H1 (cell line): ENCODE data around the gene SMIM5. TPM values are rescaled to one million over a fixed set of nuclear protein-coding genes. Genes with fewer than 3 reads are reported as not detected.

Experiments used
- CTCF ChIA-PET: fragments of 300-600 bp; sonication (Branson Sonifier 250); formaldehyde crosslinking; loops from one replicate; lab custom pipeline; 2021; ENCODE audit not compliant: partially characterized antibody; lab: Charles Lee
- POLR2A ChIA-PET: fragments of 300-600 bp; sonication (Branson Sonifier 250); formaldehyde crosslinking; loops from one replicate; lab custom pipeline; 2021; ENCODE audit warnings: inconsistent platforms; ENCODE audit not compliant: partially characterized antibody; lab: Charles Lee
- DNase-seq, 2 experiments: peaks; one replicate each; pipeline versions ENCODE4 v3.0.0 to v3.0.0-alpha.2; 2010 to 2022; ENCODE audit warnings: low spot score in 2 of 2, low read depth in 1 of 2, mixed read lengths in 1 of 2
- FAIRE-seq: peaks from 2 replicates; lab custom pipeline; 2011; peaks lifted over from hg19 to GRCh38; lab: Jason Lieb, UNC
- H2AFZ ChIP-seq: 2 replicates; pipeline ENCODE4 v1.8.1; 2012; ENCODE audit warnings: low read length, inconsistent platforms
- H2AK5ac ChIP-seq: 2 replicates; pipeline ENCODE4 v1.6.1; 2013; ENCODE audit warnings: low read depth, low read length
- H2BK120ac ChIP-seq: replicated peaks from 2 replicates; pipeline ENCODE3; 2013; ENCODE audit warnings: low read depth, low read length, inconsistent platforms
- H2BK12ac ChIP-seq: 2 replicates; pipeline ENCODE4 v1.6.1; 2013; ENCODE audit warnings: low read depth, low read length
- H2BK15ac ChIP-seq: 2 replicates; pipeline ENCODE4 v1.6.1; 2013; ENCODE audit warnings: low read length
- H2BK20ac ChIP-seq: 2 replicates; pipeline ENCODE4 v1.6.1; 2013; ENCODE audit warnings: low read length
- H2BK5ac ChIP-seq: 2 replicates; pipeline ENCODE4 v1.6.1; 2013; ENCODE audit warnings: low read depth, low read length
- H3K14ac ChIP-seq: 2 replicates; pipeline ENCODE4 v1.6.1; 2013; ENCODE audit warnings: inconsistent platforms; ENCODE audit not compliant: insufficient read length
- H3K18ac ChIP-seq: 2 replicates; pipeline ENCODE4 v1.6.1; 2013; ENCODE audit warnings: low read length; ENCODE audit errors: extremely low read depth
- H3K23ac ChIP-seq: 2 replicates; pipeline ENCODE4 v1.6.1; 2013; ENCODE audit warnings: inconsistent platforms; ENCODE audit not compliant: insufficient read length
- H3K23me2 ChIP-seq: 2 replicates; pipeline ENCODE4 v1.6.1; 2013; ENCODE audit warnings: low read depth, low read length
- H3K27ac ChIP-seq: 2 replicates; pipeline ENCODE4 v1.6.1; 2011; ENCODE audit warnings: low read depth, low read length, inconsistent platforms
- H3K27me3 ChIP-seq, 4 experiments: replicated peaks in 1 of 4; 1 replicate in 1 of 4; 2 replicates in 3 of 4; pipeline versions ENCODE4 v1.6.1 to v1.8.1; 2011 to 2013; ENCODE audit warnings: low read length in 3 of 4, mild to moderate bottlenecking in 3 of 4, inconsistent platforms in 2 of 4, mixed read lengths in 2 of 4, moderate library complexity in 1 of 4; ENCODE audit not compliant: control insufficient read depth in 3 of 4, insufficient read depth in 3 of 4; ENCODE audit errors: extremely low read depth in 1 of 4
- H3K36me3 ChIP-seq, 4 experiments: 2 replicates each; pipeline versions ENCODE4 v1.6.1 to v1.8.1; 2011 to 2013; ENCODE audit warnings: mild to moderate bottlenecking in 4 of 4, low read length in 3 of 4, moderate library complexity in 2 of 4, control low read depth in 1 of 4, inconsistent platforms in 1 of 4; ENCODE audit not compliant: insufficient read depth in 4 of 4, control insufficient read depth in 2 of 4
- H3K4ac ChIP-seq: replicated peaks from 2 replicates; pipeline ENCODE3; 2013; ENCODE audit warnings: low read length, low read depth, mixed read lengths, inconsistent platforms; ENCODE audit not compliant: insufficient read length
- H3K4me1 ChIP-seq, 4 experiments: replicated peaks in 1 of 4; 1 replicate in 1 of 4; 2 replicates in 3 of 4; pipeline versions ENCODE4 v1.6.1 to v1.8.1; 2011 to 2013; ENCODE audit warnings: low read length in 3 of 4, inconsistent platforms in 2 of 4, mixed read lengths in 1 of 4; ENCODE audit not compliant: insufficient read depth in 4 of 4, control insufficient read depth in 3 of 4
- H3K4me2 ChIP-seq, 2 experiments: 2 replicates each; pipeline versions ENCODE4 v1.6.1 to v1.8.1; 2011 to 2013; ENCODE audit warnings: low read depth in 2 of 2, low read length in 2 of 2, control low read depth in 1 of 2, inconsistent platforms in 1 of 2, mild to moderate bottlenecking in 1 of 2; ENCODE audit not compliant: insufficient read depth in 1 of 2
- H3K4me3 ChIP-seq, 4 experiments: fragments of 200-600, 300-600 bp in 1 of 4; sonication (generic), shearing (Covaris generic), sonication (Bioruptor Twin) in 1 of 4; 2 replicates each; pipeline versions ENCODE4 v1.5.1 to v1.8.1; 2011 to 2016; ENCODE audit warnings: low read length in 4 of 4, low read depth in 3 of 4, control low read depth in 2 of 4, inconsistent platforms in 2 of 4, mild to moderate bottlenecking in 2 of 4, mixed read lengths in 1 of 4, moderate library complexity in 1 of 4; ENCODE audit not compliant: insufficient read depth in 2 of 4; ENCODE audit errors: extremely low read depth in 1 of 4
- H3K56ac ChIP-seq: replicated peaks from 2 replicates; pipeline ENCODE3; 2013; ENCODE audit warnings: low read depth, mild to moderate bottlenecking, mixed read lengths, low read length, inconsistent platforms; ENCODE audit not compliant: insufficient read length
- H3K79me1 ChIP-seq: 2 replicates; pipeline ENCODE4 v1.6.1; 2013; ENCODE audit warnings: low read depth, low read length, control low read depth
- H3K79me2 ChIP-seq, 2 experiments: 2 replicates each; pipeline versions ENCODE4 v1.6.1 to v1.8.1; 2012 to 2013; ENCODE audit warnings: low read length in 2 of 2, mild to moderate bottlenecking in 2 of 2, inconsistent platforms in 1 of 2; ENCODE audit not compliant: insufficient read depth in 2 of 2, control insufficient read depth in 1 of 2
- H3K9ac ChIP-seq, 4 experiments: replicated peaks in 1 of 4; 1 replicate in 1 of 4; 2 replicates in 3 of 4; pipeline versions ENCODE4 v1.6.1 to v1.8.1; 2011 to 2013; ENCODE audit warnings: low read depth in 3 of 4, low read length in 3 of 4, control low read depth in 2 of 4, mild to moderate bottlenecking in 2 of 4, moderate library complexity in 2 of 4, inconsistent platforms in 1 of 4; ENCODE audit errors: extremely low read depth in 1 of 4
- H3K9me3 ChIP-seq, 2 experiments: 2 replicates each; pipeline versions ENCODE4 v1.6.1 to v1.8.1; 2012 to 2013; ENCODE audit warnings: mild to moderate bottlenecking in 2 of 2, moderate library complexity in 2 of 2, control low read depth in 1 of 2, inconsistent platforms in 1 of 2, low read depth in 1 of 2, low read length in 1 of 2, mixed read lengths in 1 of 2; ENCODE audit not compliant: insufficient read depth in 2 of 2
- H4K20me1 ChIP-seq, 2 experiments: replicated peaks in 1 of 2; 2 replicates each; pipeline versions ENCODE3 to v1.8.1; 2011 to 2013; ENCODE audit warnings: inconsistent platforms in 2 of 2, low read length in 2 of 2, mild to moderate bottlenecking in 1 of 2; ENCODE audit not compliant: insufficient read depth in 2 of 2, control insufficient read depth in 1 of 2
- H4K5ac ChIP-seq: 2 replicates; pipeline ENCODE4 v1.6.1; 2013; ENCODE audit warnings: low read length, low read depth, mixed read lengths, inconsistent platforms; ENCODE audit not compliant: insufficient read length
- H4K8ac ChIP-seq: 2 replicates; pipeline ENCODE4 v1.8.0; 2013; ENCODE audit warnings: mild to moderate bottlenecking, moderate library complexity, low read length, inconsistent platforms; ENCODE audit not compliant: insufficient read depth; ENCODE audit errors: extremely low read depth
- H4K91ac ChIP-seq: replicated peaks from 2 replicates; pipeline ENCODE3; 2013; ENCODE audit warnings: low read length, mixed read lengths, inconsistent platforms; ENCODE audit not compliant: insufficient read length
- BRCA1 ChIP-seq: IDR thresholded peaks from 2 replicates; pipeline ENCODE4 v1.6.1; 2012; ENCODE audit warnings: low read depth, low read length, improper control_type of control experiment
- CTBP2 ChIP-seq: IDR thresholded peaks from 2 replicates; pipeline ENCODE4 v1.7.0; 2011; ENCODE audit warnings: borderline replicate concordance, mild to moderate bottlenecking, moderate library complexity, mixed read lengths, low read length; ENCODE audit not compliant: insufficient read depth, insufficient read length
- KDM4A ChIP-seq: IDR thresholded peaks from one replicate; pipeline ENCODE4 v1.7.1; 2012; ENCODE audit warnings: low read depth, mild to moderate bottlenecking, moderate library complexity, low read length, inconsistent platforms; ENCODE audit not compliant: severe bottlenecking
- PHF8 ChIP-seq: fragments of 200-600 bp; sonication (generic); conservative IDR thresholded peaks from 2 replicates; pipeline ENCODE4 v1.7.1; 2012; ENCODE audit warnings: low read depth, mild to moderate bottlenecking, inconsistent platforms, low read length, moderate library complexity
- POU5F1 ChIP-seq: IDR thresholded peaks from 2 replicates; pipeline ENCODE4 v1.6.1; 2011; ENCODE audit warnings: low read depth, mild to moderate bottlenecking, low read length, moderate library complexity
- RAD21 ChIP-seq, 2 experiments: IDR thresholded peaks in 1 of 2; conservative IDR thresholded peaks in 1 of 2; 2 replicates each; pipeline ENCODE4 v1.6.1; 2011; ENCODE audit warnings: low read depth in 2 of 2, low read length in 2 of 2, improper control_type of control experiment in 1 of 2, inconsistent platforms in 1 of 2, mild to moderate bottlenecking in 1 of 2, moderate library complexity in 1 of 2
- SRF ChIP-seq: IDR thresholded peaks from 2 replicates; pipeline ENCODE4 v1.6.1; 2011; ENCODE audit warnings: mild to moderate bottlenecking, low read depth, low read length, moderate library complexity
- TAF7 ChIP-seq: optimal IDR thresholded peaks from 2 replicates; pipeline ENCODE3; 2011; ENCODE audit warnings: low read depth, mild to moderate bottlenecking, inconsistent platforms, low read length, moderate library complexity, borderline replicate concordance
- YY1 ChIP-seq: IDR thresholded peaks from 2 replicates; pipeline ENCODE4 v1.6.1; 2011; ENCODE audit warnings: low read depth, mild to moderate bottlenecking, low read length
- WGBS, 2 experiments: shearing (Covaris generic) in 1 of 2; methylation state at CpG; one replicate each; pipeline versions ENCODE4 v1.1.6 to v1.1.7; 2013 to 2015; ENCODE audit warnings: low lambda C conversion rate in 2 of 2, mixed read lengths in 2 of 2, inconsistent platforms in 1 of 2, low coverage in 1 of 2, missing lambda C conversion rate in 1 of 2; ENCODE audit not compliant: insufficient replicate concordance in 2 of 2, insufficient coverage in 1 of 2, insufficient read length in 1 of 2; ENCODE audit errors: extremely low coverage in 1 of 2, missing lambda C conversion rate in 1 of 2; 5-methylcytosine and 5-hydroxymethylcytosine counted together
- polyA plus RNA-seq, 7 experiments: library from polyadenylated mRNA; depleted of rRNA in 3 of 7; stranded (reverse) in 5 of 7; unstranded in 2 of 7; fragments of >200 nt in 5 of 7; fragments of 200-250 nt in 2 of 7; gene quantifications; 1 replicate in 5 of 7; 2 replicates in 1 of 7; 4 replicates in 1 of 7; pipeline versions ENCODE4 v1.2.1 to v1.2.3, GENCODE V29; 2011 to 2013; ENCODE audit warnings: missing spikeins in 2 of 7, mixed read lengths in 2 of 7
- total RNA-seq: library from RNA; stranded (reverse); fragmentation: NEBNext Ultra II Directional; extraction: Animal tissue kit (Norgen Biotek cat#: 25700); gene quantifications from 2 replicates; pipeline ENCODE4 v1.2.1, GENCODE V29; 2021

Gene SMIM5
- total and polyA plus RNA-seq, 2 of the 8 experiments (the other 6 are each of a cell fraction or from before 2014, with no cell fraction given): not detected

- H3K9ac ChIP-seq: no peak overlapping the region; a peak in 1 of 7 replicates
- CTCF ChIA-PET: interaction anchor here (0.7 to 59.2 kb wide), 17 partner anchors 8 to 168 kb away, joined by 3 to 2200 read pairs (median 6); partner anchors contain the start of genes RECQL5, SAP30BP, SMIM5 and TSEN54
- H3K27ac ChIP-seq: no peak overlapping the region; the same call in 1 of the 2 replicates
- 0 out of 2 replicates have a peak, but pooled peaks have one; percentile 14 for TF ChIP-seq YY1
- no peak for TF ChIP-seq CTBP2
- TF ChIP-seq KDM4A: peak; percentile 33
- TF ChIP-seq POU5F1: no peak
- TF ChIP-seq PHF8: 0 out of 2 replicates have a peak, but pooled peaks have one; percentile 2
- no peak for TF ChIP-seq SRF
- TF ChIP-seq RAD21 (IDR thresholded peaks at IDR 0.05 in 1 of 2, conservative IDR thresholded peaks at IDR 0.05 in 1 of 2; ENCODE audit: low read depth in 2 of 2, low read length in 2 of 2): peak; percentile 49 to 57; a peak in 3 of 4 replicates
- peak; percentile 28 for TF ChIP-seq TAF7
- no peak for TF ChIP-seq BRCA1
These were observed 44.0 kb upstream of the SMIM5 start for GRCh38 chr17:75589012-75589918.

More at GRCh38 chr17:75589012-75589918, 44.0 kb upstream of the SMIM5 start:
- Histone ChIP-seq H3K4me2 (peak overlapping the region; percentile 80 to 89), H3K79me2 (no peaks in the 10 kb centered on the region), H3K27me3 (peaks cover 0 to 19% (median 5%) of the 10 kb centered on the region in 4 experiments; a peak in 4 of 7 replicates), H4K91ac (peak overlapping the region; percentile 42), H3K23ac (no peak overlapping the region), H2AFZ (peak overlapping the region; percentile 8; the same call in 1 of the 2 replicates), H2BK12ac (0 out of 2 replicates have a peak overlapping the region, but pooled peaks have one; percentile 39), H3K23me2 (peaks cover 14% of the 10 kb centered on the region; the same call in 1 of the 2 replicates), H3K4ac (no peak overlapping the region), H2BK120ac (no peak overlapping the region), H2AK5ac (no peak overlapping the region), H4K5ac (no peak overlapping the region), H3K4me1 (peaks cover 0 to 9% (median 3%) of the 10 kb centered on the region in 4 experiments; a peak in 5 of 7 replicates), H2BK15ac (no peak overlapping the region; the same call in 1 of the 2 replicates), H4K20me1 (no peaks in the 10 kb centered on the region), H2BK5ac (0 out of 2 replicates have a peak overlapping the region, but pooled peaks have one; percentile 24), H3K36me3 (no peaks in the 10 kb centered on the region), H3K56ac (peak overlapping the region; percentile 39), H3K4me3 (peak overlapping the region; percentile 40 to 67 (median 58); a peak in 7 of 8 replicates), H3K9me3 (no peaks in the 10 kb centered on the region), H3K18ac (no peak overlapping the region; the same call in 1 of the 2 replicates), H3K79me1 (no peaks in the 10 kb centered on the region), H4K8ac (peak overlapping the region; percentile 89), H3K14ac (no peak overlapping the region), H2BK20ac (no peak overlapping the region)
- FAIRE-seq (no peak), DNase-seq (peak; percentile 88 to 94)
- POLR2A ChIA-PET: interaction anchor here (0.5 to 2.4 kb wide), 9 partner anchors 11 to 532 kb away, joined by 3 to 7 read pairs (median 3); partner anchors contain the start of genes SMIM5 and TSEN54
- WGBS, 2 experiments: 7% methylated on average over 29 of the region's 100 CpGs; no CpG with 5 or more reads in 1 of the 2 experiments
